Cardiac muscle cell (in vitro differentiated cells and primary cell): ENCODE results near the gene ZKSCAN4. TPM values are rescaled to one million over a fixed set of nuclear protein-coding genes. Genes with fewer than 3 reads are reported as not detected.

ENCODE experiments used
- DNase-seq, 2 donors: peaks; one replicate each; pipeline versions ENCODE4 v3.0.0 to v3.0.0-alpha.2; 2010 to 2017; ENCODE audit warnings: low read depth in 1 of 2, low spot score in 1 of 2
- H3K27ac ChIP-seq: fragments of 200-600 bp; sonication (generic); 2 replicates; pipeline ENCODE4 v1.5.1; 2016
- H3K27me3 ChIP-seq: fragments of 200-600 bp; sonication (generic); 2 replicates; pipeline ENCODE4 v1.6.0; 2016; ENCODE audit warnings: control low read depth
- H3K36me3 ChIP-seq: fragments of 200-600 bp; sonication (generic); 2 replicates; pipeline ENCODE4 v1.5.1; 2016; ENCODE audit warnings: control low read depth
- H3K4me1 ChIP-seq: fragments of 200-600 bp; sonication (generic); 2 replicates; pipeline ENCODE4 v1.8.1; 2017; ENCODE audit warnings: low read depth, mild to moderate bottlenecking, mixed run types
- H3K4me3 ChIP-seq: fragments of 200-600 bp; sonication (generic); 2 replicates; pipeline ENCODE4 v1.5.1; 2016; ENCODE audit warnings: mild to moderate bottlenecking
- H3K9me3 ChIP-seq: fragments of 200-600 bp; sonication (generic); 2 replicates; pipeline ENCODE4 v1.5.1; 2017; ENCODE audit warnings: low read depth, mild to moderate bottlenecking, control low read depth
- CTCF ChIP-seq: IDR thresholded peaks from 2 replicates; pipeline ENCODE4 v1.5.1; 2012; ENCODE audit warnings: low read depth, mild to moderate bottlenecking, low read length
- polyA plus RNA-seq: library from polyadenylated mRNA; unstranded; fragments of >200 nt; fragmentation: Nextera tagmentation; extraction: Ambion mirVana; gene quantifications from 2 replicates; pipeline ENCODE4 v1.2.1, GENCODE V29; 2016
- total RNA-seq: library from RNA; depleted of rRNA; stranded (reverse); fragments of >200 nt; gene quantifications from 2 replicates; pipeline ENCODE4 v1.2.3, GENCODE V29; 2016

The ZKSCAN4 gene
- total and polyA plus RNA-seq, 2 experiments from 2014 or later: 7.1 to 7.9 TPM

- Histone ChIP-seq H3K4me3 (no peak overlapping the region), H3K4me1 (no peaks in the 10 kb centered on the region), H3K27me3 (no peaks in the 10 kb centered on the region), H3K9me3 (no peaks in the 10 kb centered on the region), H3K27ac (no peak overlapping the region), H3K36me3 (peaks cover 24% of the 10 kb centered on the region)
- no peak for DNase-seq
- no peak for TF ChIP-seq CTCF
Measured at GRCh38 chr6:28235912-28236452, 16.1 kb downstream of the ZKSCAN4 start.

- DNase-seq: no peak
- peaks cover 38% of the 10 kb centered on the region for H3K36me3 ChIP-seq
- H3K4me3 ChIP-seq: no peak overlapping the region
- no peaks in the 10 kb centered on the region for H3K9me3 ChIP-seq
- no peak overlapping the region for H3K27ac ChIP-seq
- H3K4me1 ChIP-seq: no peaks in the 10 kb centered on the region
- no peaks in the 10 kb centered on the region for H3K27me3 ChIP-seq
- TF ChIP-seq CTCF: no peak
Measured at GRCh38 chr6:28232785-28233184, 19.3 kb downstream of the ZKSCAN4 start.

- Histone ChIP-seq H3K27ac (peak overlapping the region; percentile 88), H3K4me1 (peaks cover 7% of the 10 kb centered on the region), H3K36me3 (peaks cover 24% of the 10 kb centered on the region), H3K27me3 (peaks cover 25% of the 10 kb centered on the region), H3K4me3 (peak overlapping the region; percentile 42), H3K9me3 (no peaks in the 10 kb centered on the region)
- no peak for TF ChIP-seq CTCF
- DNase-seq: no peak
Measured at GRCh38 chr6:28226460-28226859, 25.6 kb downstream of the ZKSCAN4 start.

GRCh38 chr6:28225056-28225834 is 26.8 kb downstream of the ZKSCAN4 start, which contains the start of gene ZSCAN9:
Gene ZSCAN9, plus strand, starts transcription at chr6:28225275. Its CDS starts 1,810 bp downstream, at chr6:28227085.
- H3K9me3 ChIP-seq: no peaks in the 10 kb centered on the region
- H3K4me1 ChIP-seq: peaks cover 7% of the 10 kb centered on the region
- peak within 1 kb of the TSS; percentile 88 for H3K27ac ChIP-seq
- H3K4me3 ChIP-seq: peak within 1 kb of the TSS; percentile 42
- DNase-seq: peak; percentile 92 to 93
- peaks cover 36% of the 10 kb centered on the region for H3K27me3 ChIP-seq
- TF ChIP-seq CTCF: no peak
- peaks cover 22% of the 10 kb centered on the region for H3K36me3 ChIP-seq

GRCh38 chr6:28224131-28225055 is 27.7 kb downstream of the ZKSCAN4 start:
- Histone ChIP-seq H3K4me1 (peaks cover 7% of the 10 kb centered on the region), H3K27me3 (peaks cover 43% of the 10 kb centered on the region), H3K27ac (peak overlapping the region; percentile 88), H3K9me3 (no peaks in the 10 kb centered on the region), H3K4me3 (peak overlapping the region; percentile 42), H3K36me3 (peaks cover 21% of the 10 kb centered on the region)
- no peak for TF ChIP-seq CTCF
- DNase-seq: no peak
